Thymus (tissue), 11 donors: Measurements from ENCODE around the gene SLC38A1. TPM values are rescaled to one million over a fixed set of nuclear protein-coding genes. Genes with fewer than 3 reads are reported as not detected.
A peak's percentile ranks its signal among the peaks of the same experiment; 100 is the strongest.
"Not testable (repeated sequence)": the region's sequence is repeated elsewhere in the genome, so short reads cannot be mapped to it uniquely, and the experiment has no call there.

Source experiments
- DNase-seq, 9 donors: peaks; one replicate each; pipeline ENCODE4 v3.0.0-alpha.2; 2013; ENCODE audit warnings: low spot score in 9 of 9, low read depth in 6 of 9, missing footprints in 1 of 9
- H3K27ac ChIP-seq, 2 donors: one replicate each; pipeline ENCODE4 v1.5.1; 2013; ENCODE audit warnings: control low read depth in 1 of 2, low read depth in 1 of 2, low read length in 1 of 2, mild to moderate bottlenecking in 1 of 2, moderate library complexity in 1 of 2
- H3K27me3 ChIP-seq, 2 donors: one replicate each; pipeline ENCODE4 v1.5.1; 2013; ENCODE audit warnings: low read length in 1 of 2; ENCODE audit not compliant: control insufficient read depth in 2 of 2, insufficient read depth in 1 of 2
- H3K36me3 ChIP-seq, 2 donors: one replicate each; pipeline ENCODE4 v1.5.1; 2013; ENCODE audit warnings: low read length in 1 of 2, mild to moderate bottlenecking in 1 of 2, moderate library complexity in 1 of 2; ENCODE audit not compliant: control insufficient read depth in 2 of 2, insufficient read depth in 2 of 2
- H3K4me1 ChIP-seq, 2 donors: one replicate each; pipeline ENCODE4 v1.5.1; 2013; ENCODE audit warnings: low read length in 2 of 2; ENCODE audit not compliant: control insufficient read depth in 2 of 2, insufficient read depth in 2 of 2
- H3K4me3 ChIP-seq, 2 donors: one replicate each; pipeline ENCODE4 v1.5.1; 2013; ENCODE audit warnings: low read length in 2 of 2, control low read depth in 1 of 2, mild to moderate bottlenecking in 1 of 2
- H3K9me3 ChIP-seq, 2 donors: one replicate each; pipeline ENCODE4 v1.5.1; 2013; ENCODE audit warnings: low read length in 1 of 2, mild to moderate bottlenecking in 1 of 2; ENCODE audit not compliant: control insufficient read depth in 2 of 2, insufficient read depth in 1 of 2
- WGBS: extraction: QIAGEN DNeasy Blood & Tissue Kit; methylation state at CpG from one replicate; pipeline ENCODE4 v1.1.7; 2013; 5-methylcytosine and 5-hydroxymethylcytosine counted together
- polyA plus RNA-seq: library from polyadenylated mRNA; stranded (reverse); fragments of 200-250 nt; gene quantifications from one replicate; pipeline ENCODE4 v1.2.3, GENCODE V29; 2013
- total RNA-seq: library from RNA; stranded (reverse); fragments of 120-200 nt; gene quantifications from one replicate; pipeline ENCODE4 v1.2.4, GENCODE V29; 2013
- donor health status: healthy.

The SLC38A1 gene
- total and polyA plus RNA-seq, 2 donors = 54.4 to 81.6 TPM

- Histone ChIP-seq H3K4me3 (no peak overlapping the region), H3K4me1 (peaks cover 11 to 17% of the 10 kb centered on the region in 2 donors), H3K9me3 (no peaks in the 10 kb centered on the region), H3K27me3 (no peaks in the 10 kb centered on the region), H3K36me3 (peaks cover 11 to 27% of the 10 kb centered on the region in 2 donors), H3K27ac (peak overlapping the region; percentile 50 to 56)
- no peak for DNase-seq
- 94% methylated on average over 5 of the region's 5 CpGs for WGBS
Observed at GRCh38 chr12:46260124-46260912, 8.5 kb downstream of the SLC38A1 start.

DNA sequence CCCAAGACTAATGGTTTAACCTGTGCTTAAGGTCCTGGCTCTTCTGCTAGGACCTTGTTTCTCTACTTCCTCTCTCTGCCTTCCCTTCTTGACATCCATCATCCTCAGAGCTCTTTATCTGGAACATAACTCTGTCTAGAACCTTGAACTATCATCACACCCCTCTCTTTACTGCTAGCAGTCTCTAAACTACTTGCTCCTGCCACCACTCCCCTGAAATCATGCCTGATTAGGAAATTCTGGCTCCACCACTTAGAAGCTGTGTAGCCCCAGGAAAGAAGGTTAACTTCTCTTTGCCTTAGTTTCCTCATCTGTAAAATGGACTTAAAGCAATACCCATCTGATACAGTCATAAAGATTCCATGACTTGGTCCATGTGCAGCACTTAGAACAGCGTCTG is 9.1 kb downstream of the SLC38A1 start:
- H3K36me3 ChIP-seq = peaks cover 11 to 29% of the 10 kb centered on the region in 2 donors
- H3K27me3 ChIP-seq = no peaks in the 10 kb centered on the region
- H3K4me1 ChIP-seq = peaks cover 11 to 13% of the 10 kb centered on the region in 2 donors
- no peak overlapping the region for H3K4me3 ChIP-seq
- DNase-seq = no peak
- no peaks in the 10 kb centered on the region for H3K9me3 ChIP-seq
- 93% methylated on average over 1 of the region's 1 CpG for WGBS
- peak overlapping the region; percentile 27 to 50 for H3K27ac ChIP-seq

- no peaks in the 10 kb centered on the region for H3K27me3 ChIP-seq
- no peak for DNase-seq
- H3K4me1 ChIP-seq = peaks cover 7 to 13% of the 10 kb centered on the region in 2 donors
- 98% methylated on average over 4 of the region's 4 CpGs for WGBS
- H3K36me3 ChIP-seq = peaks cover 11 to 35% of the 10 kb centered on the region in 2 donors
- no peak overlapping the region for H3K4me3 ChIP-seq
- H3K27ac ChIP-seq = no peak overlapping the region
- H3K9me3 ChIP-seq = no peaks in the 10 kb centered on the region
Observed at GRCh38 chr12:46259071-46259470, 9.8 kb downstream of the SLC38A1 start.

DNA sequence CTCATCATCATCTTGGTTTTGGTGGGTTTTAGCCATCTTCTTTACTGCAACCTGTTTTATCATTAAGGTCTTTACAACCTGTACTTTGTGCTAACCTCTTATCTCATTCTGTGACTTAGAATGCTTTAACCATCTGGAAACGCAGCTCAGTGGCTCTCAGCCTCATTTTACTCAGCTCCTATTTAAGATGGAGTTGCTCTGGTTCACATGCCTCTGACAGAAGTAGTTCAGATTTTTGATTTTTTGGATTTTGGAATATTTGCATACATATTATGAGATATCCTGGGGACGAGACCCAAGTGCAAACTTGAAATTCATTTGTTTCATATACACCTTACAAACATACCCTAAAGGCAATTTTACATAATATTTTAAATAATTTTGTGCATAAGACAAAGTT is 10.7 kb downstream of the SLC38A1 start:
- Histone ChIP-seq H3K27ac (no peak overlapping the region), H3K4me3 (no peak overlapping the region), H3K4me1 (peaks cover 4 to 13% of the 10 kb centered on the region in 2 donors), H3K27me3 (no peaks in the 10 kb centered on the region), H3K9me3 (no peaks in the 10 kb centered on the region), H3K36me3 (peaks cover 11 to 44% of the 10 kb centered on the region in 2 donors)
- DNase-seq = no peak
- 96% methylated on average over 2 of the region's 2 CpGs for WGBS

DNA sequence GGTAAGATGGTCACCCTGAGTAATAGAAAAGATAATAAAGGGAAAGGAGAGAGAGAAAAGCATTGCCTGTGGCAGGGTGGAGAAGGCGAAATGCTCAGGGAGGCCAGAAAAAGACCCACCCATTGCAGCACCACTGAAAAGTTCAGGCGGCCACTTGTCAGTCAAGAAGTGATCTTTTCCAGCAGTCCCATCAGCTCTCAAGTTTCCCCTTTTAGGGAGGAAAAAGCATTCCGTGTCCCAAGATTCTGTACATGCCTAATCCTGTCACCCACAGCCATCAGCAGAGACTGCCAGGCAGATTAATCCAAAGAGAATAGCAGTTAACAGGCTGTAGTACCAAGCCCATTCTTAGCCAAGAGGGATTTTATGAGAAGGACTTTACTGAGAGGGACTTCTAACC is 11.9 kb downstream of the SLC38A1 start:
- peaks cover 10 to 53% of the 10 kb centered on the region in 2 donors for H3K36me3 ChIP-seq
- H3K4me1 ChIP-seq = peaks cover 0 to 13% of the 10 kb centered on the region in 2 donors
- 98% methylated on average over 3 of the region's 3 CpGs for WGBS
- H3K27me3 ChIP-seq = no peaks in the 10 kb centered on the region
- no peak for DNase-seq
- H3K4me3 ChIP-seq = no peak overlapping the region
- no peak overlapping the region for H3K27ac ChIP-seq
- H3K9me3 ChIP-seq = no peaks in the 10 kb centered on the region

DNA sequence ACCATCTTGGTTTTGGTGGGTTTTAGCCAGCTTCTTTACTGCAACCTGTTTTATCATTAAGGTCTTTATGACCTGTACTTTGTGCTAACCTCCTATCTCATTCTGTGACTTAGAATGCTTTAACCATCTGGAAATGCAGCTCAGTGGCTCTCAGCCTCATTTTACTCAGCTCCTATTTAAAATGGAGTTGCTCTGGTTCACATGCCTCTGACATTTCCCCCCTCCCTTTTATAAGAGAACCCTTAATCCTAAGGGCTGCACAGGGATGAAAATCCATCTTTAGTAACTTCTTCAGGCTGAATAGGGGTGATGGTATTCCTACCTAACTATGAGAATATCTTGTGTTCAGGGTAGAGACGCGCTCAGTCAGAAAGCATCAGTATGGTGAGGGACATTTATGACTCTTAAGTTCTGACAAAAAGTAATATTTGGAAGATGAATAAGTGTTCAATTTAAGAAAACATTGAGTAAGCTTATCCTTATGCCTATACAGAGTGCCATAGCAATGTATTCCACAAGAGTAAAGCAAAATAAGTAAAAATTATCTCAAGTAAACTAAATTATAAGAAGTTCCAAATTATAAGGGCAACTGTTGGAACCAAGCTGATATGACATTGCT is 15.2 kb downstream of the SLC38A1 start:
- Histone ChIP-seq H3K36me3 (peaks cover 6 to 49% of the 10 kb centered on the region in 2 donors), H3K4me1 (peaks cover 0 to 2% of the 10 kb centered on the region in 2 donors), H3K27me3 (no peaks in the 10 kb centered on the region), H3K4me3 (no peak overlapping the region), H3K9me3 (no peaks in the 10 kb centered on the region), H3K27ac (no peak overlapping the region)
- WGBS = 100% methylated on average over 2 of the region's 2 CpGs
- no peak for DNase-seq

- WGBS = 97% methylated on average over 5 of the region's 5 CpGs
- H3K9me3 ChIP-seq, H3K4me1 ChIP-seq, H3K4me3 ChIP-seq, H3K27ac ChIP-seq, H3K27me3 ChIP-seq, DNase-seq: not testable (repeated sequence)
- H3K36me3 ChIP-seq = peaks cover 2 to 43% of the 10 kb centered on the region in 2 donors
Observed at GRCh38 chr12:46251994-46252393, 16.8 kb downstream of the SLC38A1 start.

- WGBS = 84% methylated on average over 4 of the region's 4 CpGs
Observed at GRCh38 chr12:46249960-46250359, 18.9 kb downstream of the SLC38A1 start.

DNA sequence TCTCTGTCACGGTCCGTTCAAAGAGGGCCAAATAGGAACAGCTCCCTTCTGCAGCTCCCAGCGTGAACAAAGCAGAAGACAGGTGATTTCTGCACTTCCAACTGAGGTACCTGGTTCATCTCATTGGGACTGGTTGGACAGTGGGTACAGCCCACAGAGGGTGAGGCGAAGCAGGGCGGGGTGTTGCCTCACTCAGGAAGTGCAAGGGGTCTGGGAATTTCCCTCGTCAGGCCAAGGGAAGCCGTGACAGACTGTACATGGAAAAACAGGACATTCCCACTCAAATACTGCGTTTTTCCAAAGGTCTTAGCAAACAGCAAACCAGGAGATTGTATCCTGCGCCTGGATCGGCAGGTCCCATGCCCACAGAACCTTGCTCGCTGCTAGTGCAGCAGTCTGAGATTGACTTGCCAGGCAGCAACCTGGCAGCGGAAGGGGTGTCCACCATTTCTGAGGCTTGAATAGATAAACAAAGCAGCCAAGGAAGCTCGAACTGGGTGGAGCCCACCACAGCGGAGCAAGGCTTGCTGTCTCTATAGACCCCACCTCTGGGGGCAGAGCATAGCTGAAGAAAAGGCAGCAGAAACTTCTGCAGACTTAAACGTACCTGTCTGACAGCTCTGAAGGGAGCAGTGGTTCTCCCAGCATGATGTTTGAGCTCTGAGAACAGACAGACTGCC is 22.7 kb downstream of the SLC38A1 start:
- no peaks in the 10 kb centered on the region for H3K27me3 ChIP-seq

More at GRCh38 chr12:46249960-46250359, 18.9 kb downstream of the SLC38A1 start:
- not testable (repeated sequence) for H3K9me3 ChIP-seq, H3K4me3 ChIP-seq, H3K4me1 ChIP-seq, H3K27me3 ChIP-seq, H3K27ac ChIP-seq, DNase-seq
- H3K36me3 ChIP-seq = peaks cover 6 to 45% of the 10 kb centered on the region in 2 donors

More for the DNA sequence above, 22.7 kb downstream of the SLC38A1 start:
- DNase-seq = no peak
- Histone ChIP-seq H3K9me3 (no peaks in the 10 kb centered on the region), H3K36me3 (peaks cover 14 to 38% of the 10 kb centered on the region in 2 donors), H3K4me1 (peaks cover 0 to 5% of the 10 kb centered on the region in 2 donors), H3K4me3 (no peak overlapping the region), H3K27ac (no peak overlapping the region)
- 96% methylated on average over 15 of the region's 15 CpGs for WGBS
